SK-N-SH (cell line): ENCODE measurements around the gene FOSL1. TPM values are rescaled to one million over a fixed set of nuclear protein-coding genes. Genes with fewer than 3 reads are reported as not detected.

Experiments used
- CTCF ChIA-PET: fragments of 300-600, 350-600 bp; formaldehyde crosslinking; extraction: SDS; loops from one replicate; lab custom pipeline; 2021; lab: Yijun Ruan, JAX
- POLR2A ChIA-PET: fragments of 350-600 bp; sonication (Branson Sonifier 250); formaldehyde crosslinking; extraction: SDS; loops from one replicate; lab custom pipeline; 2020; ENCODE audit warnings: antibody characterized with exemption, inconsistent platforms; lab: Yijun Ruan, JAX
- DNase-seq: peaks from one replicate; pipeline ENCODE4 v3.0.0; 2012
- H2AFZ ChIP-seq: fragments of 200-600 bp; sonication (generic); 2 replicates; pipeline ENCODE4 v1.8.1; 2016; ENCODE audit warnings: antibody characterized with exemption, mild to moderate bottlenecking, low read depth
- H3F3A ChIP-seq: fragments of 200-600 bp; sonication (generic); replicated peaks from 2 replicates; pipeline ENCODE3; 2016; ENCODE audit warnings: antibody characterized with exemption, mild to moderate bottlenecking; ENCODE audit not compliant: insufficient read depth
- H3K27ac ChIP-seq, 2 experiments: fragments of 200-500 bp in 1 of 2; fragments of 200-600 bp in 1 of 2; sonication (Bioruptor generic) in 1 of 2; sonication (generic), shearing (Covaris generic) in 1 of 2; 2 replicates each; pipeline versions ENCODE4 v1.5.1 to v1.6.1; 2014 to 2016; ENCODE audit warnings: low read depth in 2 of 2, inconsistent platforms in 1 of 2, low read length in 1 of 2, mild to moderate bottlenecking in 1 of 2, mixed read lengths in 1 of 2
- H3K27me3 ChIP-seq: fragments of 200-600 bp; sonication (generic), shearing (Covaris generic); 2 replicates; pipeline ENCODE4 v1.6.1; 2016; ENCODE audit warnings: mixed run types; ENCODE audit not compliant: insufficient read depth
- H3K36me3 ChIP-seq, 2 experiments: fragments of 200-500 bp in 1 of 2; fragments of 200-600 bp in 1 of 2; sonication (Bioruptor generic) in 1 of 2; sonication (generic) in 1 of 2; replicated peaks in 1 of 2; 2 replicates each; pipeline versions ENCODE3 to v1.5.1; 2014 to 2016; ENCODE audit warnings: low read length in 1 of 2, mild to moderate bottlenecking in 1 of 2; ENCODE audit not compliant: insufficient read depth in 2 of 2, control insufficient read depth in 1 of 2
- H3K4me1 ChIP-seq, 2 experiments: fragments of 200-500 bp in 1 of 2; fragments of 200-600 bp in 1 of 2; sonication (Bioruptor generic) in 1 of 2; sonication (generic), shearing (Covaris generic) in 1 of 2; 2 replicates each; pipeline versions ENCODE4 v1.5.1 to v1.6.1; 2014 to 2016; ENCODE audit warnings: low read depth in 1 of 2, low read length in 1 of 2, mixed run types in 1 of 2; ENCODE audit not compliant: insufficient read depth in 2 of 2, control insufficient read depth in 1 of 2
- H3K4me2 ChIP-seq: fragments of 200-600 bp; sonication (generic), shearing (Covaris generic); 2 replicates; pipeline ENCODE4 v1.6.1; 2017; ENCODE audit warnings: mixed run types
- H3K4me3 ChIP-seq, 2 experiments: fragments of 200-500 bp in 1 of 2; fragments of 200-600 bp in 1 of 2; sonication (Bioruptor generic) in 1 of 2; sonication (generic), shearing (Covaris generic) in 1 of 2; 2 replicates each; pipeline versions ENCODE4 v1.5.1 to v1.8.1; 2014 to 2016; ENCODE audit warnings: low read depth in 2 of 2, inconsistent platforms in 1 of 2, low read length in 1 of 2, mild to moderate bottlenecking in 1 of 2, mixed read lengths in 1 of 2, moderate library complexity in 1 of 2
- H3K79me2 ChIP-seq: fragments of 200-600 bp; sonication (generic); 2 replicates; pipeline ENCODE4 v1.8.1; 2017; ENCODE audit warnings: mild to moderate bottlenecking; ENCODE audit not compliant: insufficient read depth
- H3K9ac ChIP-seq: fragments of 200-600 bp; sonication (generic); 2 replicates; pipeline ENCODE4 v1.6.1; 2017; ENCODE audit warnings: mixed run types
- H3K9me2 ChIP-seq: fragments of 200-600 bp; sonication (generic); 2 replicates; pipeline ENCODE4 v1.6.1; 2017; ENCODE audit warnings: mixed run types
- H3K9me3 ChIP-seq: fragments of 200-600 bp; sonication (generic); 2 replicates; pipeline ENCODE4 v1.6.1; 2017; ENCODE audit warnings: mixed run types, mild to moderate bottlenecking, moderate library complexity
- H4K20me1 ChIP-seq: fragments of 200-600 bp; sonication (generic); 2 replicates; pipeline ENCODE4 v1.6.1; 2017; ENCODE audit warnings: mild to moderate bottlenecking, mixed run types; ENCODE audit not compliant: insufficient read depth
- CHD2 ChIP-seq: fragments of 150-350 bp; IDR thresholded peaks from 2 replicates; pipeline ENCODE4 v1.6.1; 2018; ENCODE audit warnings: low read length; ENCODE audit not compliant: partially characterized antibody
- ELF1 ChIP-seq: IDR thresholded peaks from 2 replicates; pipeline ENCODE4 v1.4.0; 2012
- EZH2phosphoT487 ChIP-seq: fragments of 200-600 bp; sonication (generic); IDR thresholded peaks from 2 replicates; pipeline ENCODE4 v1.6.1; 2017; ENCODE audit warnings: low read depth, mixed run types, mild to moderate bottlenecking, antibody characterized with exemption, moderate library complexity, borderline replicate concordance
- FOSL2 ChIP-seq: IDR thresholded peaks from 2 replicates; pipeline ENCODE4 v1.4.0; 2012; ENCODE audit warnings: low read depth, mild to moderate bottlenecking, moderate library complexity, borderline replicate concordance
- FOXJ3 ChIP-seq: sonication (generic); formaldehyde crosslinking; IDR thresholded peaks from 2 replicates; pipeline ENCODE4 v1.5.1; 2020; ENCODE audit warnings: mild to moderate bottlenecking, missing genetic modification reagents
- FOXM1 ChIP-seq: IDR thresholded peaks from 2 replicates; pipeline ENCODE4 v1.4.0; 2012; ENCODE audit warnings: low read depth, mild to moderate bottlenecking
- GABPA ChIP-seq: IDR thresholded peaks from 2 replicates; pipeline ENCODE4 v1.4.0; 2012; ENCODE audit warnings: low read depth, mild to moderate bottlenecking
- GATA2 ChIP-seq: sonication (generic); formaldehyde crosslinking; IDR thresholded peaks from 2 replicates; pipeline ENCODE4 v1.5.0; 2020; ENCODE audit warnings: mild to moderate bottlenecking, missing genetic modification reagents
- JUND ChIP-seq: IDR thresholded peaks from 2 replicates; pipeline ENCODE4 v1.4.0; 2012
- MEF2A ChIP-seq: IDR thresholded peaks from 2 replicates; pipeline ENCODE4 v1.4.0; 2012; ENCODE audit warnings: low read depth, borderline replicate concordance
- MXI1 ChIP-seq: IDR thresholded peaks from 2 replicates; pipeline ENCODE4 v1.6.1; 2012; ENCODE audit warnings: mild to moderate bottlenecking, low read depth, low read length, improper control_type of control experiment
- NRF1 ChIP-seq: IDR thresholded peaks from 2 replicates; pipeline ENCODE4 v1.6.1; 2012; ENCODE audit warnings: low read depth, mild to moderate bottlenecking, low read length
- RAD21 ChIP-seq: IDR thresholded peaks from 2 replicates; pipeline ENCODE4 v1.6.1; 2012; ENCODE audit warnings: mild to moderate bottlenecking, low read length
- RCOR1 ChIP-seq: fragments of 150-350 bp; IDR thresholded peaks from 2 replicates; pipeline ENCODE4 v1.6.1; 2017; ENCODE audit warnings: antibody characterized with exemption, low read length
- RFX5 ChIP-seq: IDR thresholded peaks from 2 replicates; pipeline ENCODE4 v1.6.1; 2012; ENCODE audit warnings: mild to moderate bottlenecking, improper control_type of control experiment, low read length
- RXRA ChIP-seq: IDR thresholded peaks from 2 replicates; pipeline ENCODE4 v1.4.0; 2012; ENCODE audit warnings: low read depth, mild to moderate bottlenecking, borderline replicate concordance
- SIN3A ChIP-seq: IDR thresholded peaks from 2 replicates; pipeline ENCODE4 v1.6.1; 2012; ENCODE audit warnings: low read depth, mild to moderate bottlenecking, low read length, moderate library complexity, borderline replicate concordance
- SMC3 ChIP-seq: IDR thresholded peaks from 2 replicates; pipeline ENCODE4 v1.6.1; 2012; ENCODE audit warnings: low read depth, low read length, improper control_type of control experiment
- TAF1 ChIP-seq: IDR thresholded peaks from 2 replicates; pipeline ENCODE4 v1.6.1; 2012; ENCODE audit warnings: low read depth, mild to moderate bottlenecking, low read length, moderate library complexity, borderline replicate concordance
- TCF12 ChIP-seq: IDR thresholded peaks from 2 replicates; pipeline ENCODE4 v1.4.0; 2012
- TEAD4 ChIP-seq: IDR thresholded peaks from 2 replicates; pipeline ENCODE4 v1.4.0; 2012; ENCODE audit warnings: mild to moderate bottlenecking, borderline replicate concordance; ENCODE audit not compliant: insufficient read depth
- WGBS: methylation state at CpG from one replicate; pipeline ENCODE4 v1.1.6; 2017; ENCODE audit warnings: low lambda C conversion rate; 5-methylcytosine and 5-hydroxymethylcytosine counted together
- polyA plus RNA-seq, 3 experiments: library from polyadenylated mRNA; depleted of rRNA; stranded (reverse); fragments of >200 nt; gene quantifications; 2 replicates each; pipeline ENCODE4 v1.2.3, GENCODE V29; 2012
- TF ChIP-seq, protein P1 (sequence below): IDR thresholded peaks from 2 replicates; pipeline ENCODE4; 2012
- TF ChIP-seq, protein P2 (sequence below): IDR thresholded peaks from 2 replicates; pipeline ENCODE4 v1.4.0; 2012; ENCODE audit warnings: low read depth, borderline replicate concordance
- TF ChIP-seq, protein P3 (sequence below): IDR thresholded peaks from 2 replicates; pipeline ENCODE4 v1.4.0; 2012; ENCODE audit warnings: low read depth, borderline replicate concordance
- TF ChIP-seq, protein P4 (sequence below): IDR thresholded peaks from 2 replicates; pipeline ENCODE4 v1.6.1; 2012; ENCODE audit warnings: mild to moderate bottlenecking, low read depth, low read length, moderate library complexity

FOSL1 gene
- polyA plus RNA-seq, 1 of the 3 experiments (the other 2 are of a cell fraction): 30.1 TPM

DNA sequence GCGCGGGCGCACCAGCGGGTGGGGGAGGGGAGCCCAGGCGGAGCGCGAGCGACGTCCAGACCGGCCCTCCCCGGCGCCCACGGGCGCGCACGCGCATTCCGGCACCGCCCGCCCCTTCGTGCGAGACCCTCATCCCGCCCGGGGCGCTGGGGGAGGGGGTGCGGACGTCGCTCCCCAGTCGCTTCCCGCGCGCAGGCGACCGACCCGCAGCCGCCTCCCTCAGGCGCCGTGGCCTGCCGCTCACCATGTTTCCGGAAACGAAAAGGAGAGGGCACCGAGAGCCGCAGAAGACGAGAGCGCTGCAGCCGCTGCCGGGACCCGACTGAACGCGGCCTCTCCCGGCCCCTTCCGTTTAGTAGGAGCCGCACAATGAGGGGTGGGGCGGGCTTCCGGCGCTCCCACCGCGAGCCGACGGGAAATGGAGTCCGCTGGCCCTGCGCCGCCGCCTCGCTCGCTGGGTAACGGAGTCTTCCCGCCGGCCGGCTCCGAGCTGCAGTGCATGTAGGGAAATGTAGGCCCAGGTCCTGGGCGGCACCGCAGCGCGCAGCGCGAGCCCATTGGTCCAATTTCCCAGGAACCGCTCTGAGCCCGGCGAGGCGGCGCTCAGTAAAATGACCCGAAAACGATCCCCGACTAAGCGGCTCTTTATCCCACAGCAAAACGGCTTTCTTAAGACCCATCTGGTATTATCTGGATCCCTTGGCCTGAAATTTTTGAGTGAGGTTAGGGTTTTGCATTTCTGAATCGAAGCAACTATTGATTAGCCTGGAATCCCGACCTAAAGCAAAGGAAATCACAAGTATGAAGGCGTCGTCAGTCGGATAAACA lies 42.1 kb downstream of the FOSL1 start, which contains the start of gene CFL1:
TSS of gene CFL1 (minus strand) at position 328 of the 828 bp plus-strand sequence. CDS start at position 247, 81 bp downstream.
- peak within 1 kb of the TSS; percentile 97 to 99 for H3K4me3 ChIP-seq
- TF ChIP-seq ELF1 (peak; percentile 68), TCF12 (no peak), NRF1 (peak; percentile 50), TAF1 (peak; percentile 98), RAD21 (no peak), FOXJ3 (no peak), TEAD4 (0 out of 2 replicates have a peak, but pooled peaks have one; percentile 14), SMC3 (no peak), MXI1 (peak; percentile 47), RCOR1 (no peak), EZH2phosphoT487 (no peak), GATA2 (CRISPR knock-in tag) (no peak), MEF2A (no peak), CHD2 (peak; percentile 40), FOSL2 (no peak; the same call in 1 of the 2 replicates), RXRA (no peak), RFX5 (no peak), SIN3A (peak; percentile 68; the same call in 1 of the 2 replicates), GABPA (peak; percentile 94), JUND (no peak), FOXM1 (no peak)
- TF ChIP-seq, protein P1, sequence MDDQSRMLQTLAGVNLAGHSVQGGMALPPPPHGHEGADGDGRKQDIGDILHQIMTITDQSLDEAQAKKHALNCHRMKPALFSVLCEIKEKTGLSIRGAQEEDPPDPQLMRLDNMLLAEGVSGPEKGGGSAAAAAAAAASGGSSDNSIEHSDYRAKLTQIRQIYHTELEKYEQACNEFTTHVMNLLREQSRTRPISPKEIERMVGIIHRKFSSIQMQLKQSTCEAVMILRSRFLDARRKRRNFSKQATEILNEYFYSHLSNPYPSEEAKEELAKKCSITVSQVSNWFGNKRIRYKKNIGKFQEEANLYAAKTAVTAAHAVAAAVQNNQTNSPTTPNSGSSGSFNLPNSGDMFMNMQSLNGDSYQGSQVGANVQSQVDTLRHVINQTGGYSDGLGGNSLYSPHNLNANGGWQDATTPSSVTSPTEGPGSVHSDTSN: no peak; the same call in 1 of the 2 replicates
- TF ChIP-seq, protein P2, sequence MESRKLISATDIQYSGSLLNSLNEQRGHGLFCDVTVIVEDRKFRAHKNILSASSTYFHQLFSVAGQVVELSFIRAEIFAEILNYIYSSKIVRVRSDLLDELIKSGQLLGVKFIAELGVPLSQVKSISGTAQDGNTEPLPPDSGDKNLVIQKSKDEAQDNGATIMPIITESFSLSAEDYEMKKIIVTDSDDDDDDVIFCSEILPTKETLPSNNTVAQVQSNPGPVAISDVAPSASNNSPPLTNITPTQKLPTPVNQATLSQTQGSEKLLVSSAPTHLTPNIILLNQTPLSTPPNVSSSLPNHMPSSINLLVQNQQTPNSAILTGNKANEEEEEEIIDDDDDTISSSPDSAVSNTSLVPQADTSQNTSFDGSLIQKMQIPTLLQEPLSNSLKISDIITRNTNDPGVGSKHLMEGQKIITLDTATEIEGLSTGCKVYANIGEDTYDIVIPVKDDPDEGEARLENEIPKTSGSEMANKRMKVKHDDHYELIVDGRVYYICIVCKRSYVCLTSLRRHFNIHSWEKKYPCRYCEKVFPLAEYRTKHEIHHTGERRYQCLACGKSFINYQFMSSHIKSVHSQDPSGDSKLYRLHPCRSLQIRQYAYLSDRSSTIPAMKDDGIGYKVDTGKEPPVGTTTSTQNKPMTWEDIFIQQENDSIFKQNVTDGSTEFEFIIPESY: 0 out of 2 replicates have a peak, but pooled peaks have one; percentile 16
- TF ChIP-seq, protein P3, sequence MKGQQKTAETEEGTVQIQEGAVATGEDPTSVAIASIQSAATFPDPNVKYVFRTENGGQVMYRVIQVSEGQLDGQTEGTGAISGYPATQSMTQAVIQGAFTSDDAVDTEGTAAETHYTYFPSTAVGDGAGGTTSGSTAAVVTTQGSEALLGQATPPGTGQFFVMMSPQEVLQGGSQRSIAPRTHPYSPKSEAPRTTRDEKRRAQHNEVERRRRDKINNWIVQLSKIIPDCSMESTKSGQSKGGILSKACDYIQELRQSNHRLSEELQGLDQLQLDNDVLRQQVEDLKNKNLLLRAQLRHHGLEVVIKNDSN: 0 out of 2 replicates have a peak, but pooled peaks have one; percentile 16
- TF ChIP-seq, protein P4, sequence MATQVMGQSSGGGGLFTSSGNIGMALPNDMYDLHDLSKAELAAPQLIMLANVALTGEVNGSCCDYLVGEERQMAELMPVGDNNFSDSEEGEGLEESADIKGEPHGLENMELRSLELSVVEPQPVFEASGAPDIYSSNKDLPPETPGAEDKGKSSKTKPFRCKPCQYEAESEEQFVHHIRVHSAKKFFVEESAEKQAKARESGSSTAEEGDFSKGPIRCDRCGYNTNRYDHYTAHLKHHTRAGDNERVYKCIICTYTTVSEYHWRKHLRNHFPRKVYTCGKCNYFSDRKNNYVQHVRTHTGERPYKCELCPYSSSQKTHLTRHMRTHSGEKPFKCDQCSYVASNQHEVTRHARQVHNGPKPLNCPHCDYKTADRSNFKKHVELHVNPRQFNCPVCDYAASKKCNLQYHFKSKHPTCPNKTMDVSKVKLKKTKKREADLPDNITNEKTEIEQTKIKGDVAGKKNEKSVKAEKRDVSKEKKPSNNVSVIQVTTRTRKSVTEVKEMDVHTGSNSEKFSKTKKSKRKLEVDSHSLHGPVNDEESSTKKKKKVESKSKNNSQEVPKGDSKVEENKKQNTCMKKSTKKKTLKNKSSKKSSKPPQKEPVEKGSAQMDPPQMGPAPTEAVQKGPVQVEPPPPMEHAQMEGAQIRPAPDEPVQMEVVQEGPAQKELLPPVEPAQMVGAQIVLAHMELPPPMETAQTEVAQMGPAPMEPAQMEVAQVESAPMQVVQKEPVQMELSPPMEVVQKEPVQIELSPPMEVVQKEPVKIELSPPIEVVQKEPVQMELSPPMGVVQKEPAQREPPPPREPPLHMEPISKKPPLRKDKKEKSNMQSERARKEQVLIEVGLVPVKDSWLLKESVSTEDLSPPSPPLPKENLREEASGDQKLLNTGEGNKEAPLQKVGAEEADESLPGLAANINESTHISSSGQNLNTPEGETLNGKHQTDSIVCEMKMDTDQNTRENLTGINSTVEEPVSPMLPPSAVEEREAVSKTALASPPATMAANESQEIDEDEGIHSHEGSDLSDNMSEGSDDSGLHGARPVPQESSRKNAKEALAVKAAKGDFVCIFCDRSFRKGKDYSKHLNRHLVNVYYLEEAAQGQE: peak; percentile 74; the same call in 1 of the 2 replicates

More for the DNA sequence above, 42.1 kb downstream of the FOSL1 start, which contains the start of gene CFL1:
- Histone ChIP-seq H3K4me2 (peak within 1 kb of the TSS; percentile 99), H3K9ac (peak within 1 kb of the TSS; percentile 92), H3F3A (peaks cover 55% of the 10 kb centered on the region), H2AFZ (peak within 1 kb of the TSS; percentile 69), H3K27ac (peak within 1 kb of the TSS; percentile 93 to 97), H3K79me2 (peaks cover 71% of the 10 kb centered on the region), H3K9me2 (no peaks in the 10 kb centered on the region), H4K20me1 (peaks cover 45% of the 10 kb centered on the region), H3K36me3 (peaks cover 43 to 52% of the 10 kb centered on the region in 2 experiments), H3K4me1 (peaks cover 10 to 33% of the 10 kb centered on the region in 2 experiments), H3K9me3 (no peaks in the 10 kb centered on the region), H3K27me3 (no peaks in the 10 kb centered on the region)
- DNase-seq: peak; percentile 89
- 2% methylated on average over 22 of the region's 92 CpGs for WGBS
- ChIA-PET CTCF (interaction anchor here (1.1 to 18.4 kb wide), 8 partner anchors 13 to 146 kb away, joined by 3 to 374 read pairs (median 8); partner anchors contain the start of genes CCDC85B, CTSW, EFEMP2 and FIBP), POLR2A (interaction anchor here (0.6 to 5.0 kb wide), 7 partner anchors 12 to 243 kb away, joined by 3 to 59 read pairs (median 6); partner anchors contain the start of genes CCDC85B, FIBP, PCNX3 and RNASEH2C)
